Effector memory CD8-positive, alpha-beta T cell (primary cell): ENCODE results near the gene NCBP1.

Experiments used
- ATAC-seq: fragments of 150-1000 bp; cut with Tn5 transposase; replicated peaks from 2 replicates; pipeline ENCODE4 v1.10.0; 2021; ENCODE audit warnings: mild to moderate bottlenecking, moderate library complexity
- DNase-seq, 3 experiments: peaks; one replicate each; pipeline ENCODE4 v3.0.0; 2021
- H3K27ac Mint-ChIP-seq, 2 donors: one replicate each; pipeline ENCODE4 v1.8.0; 2022; ENCODE audit warnings: mild to moderate bottlenecking in 2 of 2, mixed read lengths in 2 of 2, moderate library complexity in 2 of 2
- H3K27me3 Mint-ChIP-seq, 2 donors: one replicate each; pipeline ENCODE4 v1.8.0; 2022; ENCODE audit warnings: mixed read lengths in 2 of 2
- H3K36me3 Mint-ChIP-seq: one replicate; pipeline ENCODE4 v1.8.0; 2022; ENCODE audit warnings: mild to moderate bottlenecking, moderate library complexity, mixed read lengths; ENCODE audit not compliant: insufficient read depth
- H3K4me1 Mint-ChIP-seq, 2 donors: one replicate each; pipeline ENCODE4 v1.8.0; 2022; ENCODE audit warnings: low read depth in 2 of 2, mixed read lengths in 2 of 2
- H3K4me3 Mint-ChIP-seq, 2 donors: one replicate each; pipeline ENCODE4 v1.8.0; 2022; ENCODE audit warnings: mild to moderate bottlenecking in 2 of 2, mixed read lengths in 2 of 2, moderate library complexity in 2 of 2
- H3K9me3 Mint-ChIP-seq, 2 donors: one replicate each; pipeline ENCODE4 v1.8.0; 2022; ENCODE audit warnings: mixed read lengths in 2 of 2

Gene NCBP1

GRCh38 chr9:97666907-97667686, 33.5 kb downstream of the NCBP1 start:
- DNase-seq (no peak), ATAC-seq (no peak)
- Mint-ChIP-seq H3K4me1 (peaks cover 8 to 9% of the 10 kb centered on the region in 2 donors), H3K4me3 (no peak overlapping the region), H3K36me3 (peaks cover 83% of the 10 kb centered on the region), H3K27me3 (no peaks in the 10 kb centered on the region), H3K9me3 (no peaks in the 10 kb centered on the region), H3K27ac (peak overlapping the region; percentile 44 to 77)

- Mint-ChIP-seq H3K36me3 (peaks cover 83% of the 10 kb centered on the region), H3K4me1 (peaks cover 8 to 9% of the 10 kb centered on the region in 2 donors), H3K27ac (no peak overlapping the region), H3K4me3 (no peak overlapping the region), H3K9me3 (no peaks in the 10 kb centered on the region), H3K27me3 (no peaks in the 10 kb centered on the region)
- ATAC-seq (no peak), DNase-seq (no peak)
These were observed 34.9 kb downstream of the NCBP1 start for GRCh38 chr9:97668485-97668884.

GRCh38 chr9:97670586-97670985, 37.0 kb downstream of the NCBP1 start:
- H3K9me3 Mint-ChIP-seq: no peaks in the 10 kb centered on the region
- H3K36me3 Mint-ChIP-seq: peaks cover 94% of the 10 kb centered on the region
- H3K4me3 Mint-ChIP-seq: no peak overlapping the region
- DNase-seq (no peak), ATAC-seq (no peak)
- no peaks in the 10 kb centered on the region for H3K27me3 Mint-ChIP-seq
- H3K27ac Mint-ChIP-seq: peak overlapping the region in 1 of 2 donors; percentile 46
- H3K4me1 Mint-ChIP-seq: peaks cover 6 to 9% of the 10 kb centered on the region in 2 donors

- no peaks in the 10 kb centered on the region for H3K9me3 Mint-ChIP-seq
- H3K4me3 Mint-ChIP-seq: no peak overlapping the region
- no peak overlapping the region for H3K27ac Mint-ChIP-seq
- ATAC-seq (no peak), DNase-seq (no peak)
- no peaks in the 10 kb centered on the region for H3K4me1 Mint-ChIP-seq
- no peaks in the 10 kb centered on the region for H3K27me3 Mint-ChIP-seq
- H3K36me3 Mint-ChIP-seq: peaks cover 95% of the 10 kb centered on the region
These were observed 38.8 kb downstream of the NCBP1 start for GRCh38 chr9:97672403-97672802.

- Mint-ChIP-seq H3K4me1 (peaks cover 0 to 7% of the 10 kb centered on the region in 2 donors), H3K9me3 (no peaks in the 10 kb centered on the region), H3K36me3 (peaks cover 93% of the 10 kb centered on the region), H3K27me3 (no peaks in the 10 kb centered on the region), H3K27ac (no peak overlapping the region), H3K4me3 (no peak overlapping the region)
- ATAC-seq: no peak
- DNase-seq: no peak
These were observed 40.3 kb downstream of the NCBP1 start for GRCh38 chr9:97673922-97674321.

- ATAC-seq (no peak), DNase-seq (no peak)
- no peaks in the 10 kb centered on the region for H3K27me3 Mint-ChIP-seq
- peaks cover 93% of the 10 kb centered on the region for H3K36me3 Mint-ChIP-seq
- H3K4me1 Mint-ChIP-seq: peaks cover 0 to 7% of the 10 kb centered on the region in 2 donors
- no peak overlapping the region for H3K4me3 Mint-ChIP-seq
- peak overlapping the region; percentile 5 for H3K27ac Mint-ChIP-seq
- no peaks in the 10 kb centered on the region for H3K9me3 Mint-ChIP-seq
These were observed 42.0 kb downstream of the NCBP1 start for GRCh38 chr9:97675655-97676054.

- peak overlapping the region in 1 of 2 donors; percentile 51 for H3K27ac Mint-ChIP-seq
- H3K36me3 Mint-ChIP-seq: peaks cover 78% of the 10 kb centered on the region
- H3K27me3 Mint-ChIP-seq: no peaks in the 10 kb centered on the region
- ATAC-seq (no peak), DNase-seq (no peak)
- H3K9me3 Mint-ChIP-seq: no peaks in the 10 kb centered on the region
- no peak overlapping the region for H3K4me3 Mint-ChIP-seq
- H3K4me1 Mint-ChIP-seq: peaks cover 0 to 12% of the 10 kb centered on the region in 2 donors
These were observed 48.6 kb downstream of the NCBP1 start for GRCh38 chr9:97682242-97682641.

- no peak for DNase-seq
- H3K36me3 Mint-ChIP-seq: peaks cover 46% of the 10 kb centered on the region
- ATAC-seq: no peak
- H3K4me1 Mint-ChIP-seq: peaks cover 8 to 19% of the 10 kb centered on the region in 2 donors
- no peak overlapping the region for H3K4me3 Mint-ChIP-seq
- H3K27me3 Mint-ChIP-seq: no peaks in the 10 kb centered on the region
- H3K27ac Mint-ChIP-seq: peak overlapping the region in 1 of 2 donors; percentile 33
- no peaks in the 10 kb centered on the region for H3K9me3 Mint-ChIP-seq
These were observed 55.0 kb downstream of the NCBP1 start for GRCh38 chr9:97688654-97689053.

- H3K27me3 Mint-ChIP-seq: no peaks in the 10 kb centered on the region
- no peaks in the 10 kb centered on the region for H3K9me3 Mint-ChIP-seq
- H3K4me1 Mint-ChIP-seq: peaks cover 16 to 28% of the 10 kb centered on the region in 2 donors
- no peak for DNase-seq
- H3K27ac Mint-ChIP-seq: peak overlapping the region in 1 of 2 donors; percentile 41
- no peak for ATAC-seq
- H3K4me3 Mint-ChIP-seq: no peak overlapping the region
- peaks cover 37% of the 10 kb centered on the region for H3K36me3 Mint-ChIP-seq
These were observed 56.0 kb downstream of the NCBP1 start for GRCh38 chr9:97689401-97690180.

- Mint-ChIP-seq H3K4me1 (peaks cover 41 to 49% of the 10 kb centered on the region in 2 donors), H3K9me3 (no peaks in the 10 kb centered on the region), H3K27me3 (peaks cover 0 to under 1% of the 10 kb centered on the region in 2 donors), H3K4me3 (peak overlapping the region in 1 of 2 donors; percentile 30), H3K36me3 (peaks cover 27% of the 10 kb centered on the region), H3K27ac (peak overlapping the region in 1 of 2 donors; percentile 95)
- DNase-seq (no peak), ATAC-seq (no peak)
These were observed 61.1 kb downstream of the NCBP1 start for GRCh38 chr9:97694769-97695168.

GRCh38 chr9:97695390-97695789, 61.8 kb downstream of the NCBP1 start:
- ATAC-seq (no peak), DNase-seq (no peak)
- Mint-ChIP-seq H3K4me3 (peak overlapping the region; percentile 87 to 91), H3K4me1 (peaks cover 40 to 44% of the 10 kb centered on the region in 2 donors), H3K27me3 (peaks cover 0 to 7% of the 10 kb centered on the region in 2 donors), H3K36me3 (peaks cover 27% of the 10 kb centered on the region), H3K9me3 (no peaks in the 10 kb centered on the region), H3K27ac (peak overlapping the region; percentile 95)

- DNase-seq: no peak
- H3K4me1 Mint-ChIP-seq: peaks cover 40 to 44% of the 10 kb centered on the region in 2 donors
- peak overlapping the region; percentile 87 to 91 for H3K4me3 Mint-ChIP-seq
- H3K27ac Mint-ChIP-seq: peak overlapping the region; percentile 95
- peaks cover 4 to 15% of the 10 kb centered on the region in 2 donors for H3K27me3 Mint-ChIP-seq
- H3K9me3 Mint-ChIP-seq: no peaks in the 10 kb centered on the region
- no peak for ATAC-seq
- H3K36me3 Mint-ChIP-seq: peaks cover 24% of the 10 kb centered on the region
These were observed 62.6 kb downstream of the NCBP1 start for GRCh38 chr9:97695995-97696802.
